ENCODE data around the gene FAM163B. TPM values are rescaled to one million over a fixed set of nuclear protein-coding genes. Genes with fewer than 3 reads are reported as not detected.

FAM163B gene
- total RNA-seq, 4 donors from 2014 or later: not detected

- Histone ChIP-seq H3K4me1 (no peaks in the 10 kb centered on the region), H3K27me3 (no peaks in the 10 kb centered on the region), H3K36me3 (no peaks in the 10 kb centered on the region), H3K4me3 (no peak overlapping the region), H3K9me3 (no peaks in the 10 kb centered on the region), H3K27ac (no peak overlapping the region)
- TF ChIP-seq POLR2A (IDR thresholded peaks at IDR 0.05): no peak
- TF ChIP-seq CTCF (IDR thresholded peaks at IDR 0.05): no peak
- DNase-seq: no peak
Observed at GRCh38 chr9:133637451-133638055, 28.4 kb upstream of the FAM163B start.

GRCh38 chr9:133636902-133637301 is 27.7 kb upstream of the FAM163B start:
- H3K9me3 ChIP-seq: no peaks in the 10 kb centered on the region
- H3K36me3 ChIP-seq: no peaks in the 10 kb centered on the region
- no peak for DNase-seq
- no peak overlapping the region for H3K4me3 ChIP-seq
- no peaks in the 10 kb centered on the region for H3K4me1 ChIP-seq
- TF ChIP-seq CTCF (IDR thresholded peaks at IDR 0.05) (no peak), POLR2A (IDR thresholded peaks at IDR 0.05) (no peak)
- H3K27ac ChIP-seq: no peak overlapping the region
- H3K27me3 ChIP-seq: no peaks in the 10 kb centered on the region

GRCh38 chr9:133635533-133636531 is 26.6 kb upstream of the FAM163B start, which contains the start of gene DBH:
TSS of gene DBH (plus strand) at chr9:133636363. CDS start at chr9:133636372, 9 bp downstream.
- H3K9me3 ChIP-seq: no peaks in the 10 kb centered on the region
- H3K27ac ChIP-seq: no peak within 1 kb of the TSS
- no peak within 1 kb of the TSS for H3K4me3 ChIP-seq
- no peaks in the 10 kb centered on the region for H3K27me3 ChIP-seq
- H3K4me1 ChIP-seq: no peaks in the 10 kb centered on the region
- H3K36me3 ChIP-seq: no peaks in the 10 kb centered on the region
- TF ChIP-seq CTCF (IDR thresholded peaks at IDR 0.05) (no peak), POLR2A (IDR thresholded peaks at IDR 0.05) (no peak)
- DNase-seq: no peak

- H3K36me3 ChIP-seq: no peaks in the 10 kb centered on the region
- H3K27me3 ChIP-seq: no peaks in the 10 kb centered on the region
- no peak for TF ChIP-seq POLR2A (IDR thresholded peaks at IDR 0.05)
- TF ChIP-seq CTCF (IDR thresholded peaks at IDR 0.05): no peak
- H3K9me3 ChIP-seq: no peaks in the 10 kb centered on the region
- no peaks in the 10 kb centered on the region for H3K4me1 ChIP-seq
- no peak for DNase-seq
- H3K4me3 ChIP-seq: no peak overlapping the region
- H3K27ac ChIP-seq: no peak overlapping the region
Observed at GRCh38 chr9:133635098-133635497, 25.9 kb upstream of the FAM163B start.

GRCh38 chr9:133634081-133634691 is 25.0 kb upstream of the FAM163B start:
- Histone ChIP-seq H3K27me3 (no peaks in the 10 kb centered on the region), H3K36me3 (no peaks in the 10 kb centered on the region), H3K9me3 (no peaks in the 10 kb centered on the region), H3K27ac (no peak overlapping the region), H3K4me3 (no peak overlapping the region), H3K4me1 (no peaks in the 10 kb centered on the region)
- DNase-seq: no peak
- TF ChIP-seq CTCF (IDR thresholded peaks at IDR 0.05) (no peak), POLR2A (IDR thresholded peaks at IDR 0.05) (no peak)
